Mammary epithelial cell (primary cell): ENCODE data around the gene GNAT1.

Source experiments
- CTCF ChIP-seq, 2 donors: IDR thresholded peaks in 1 of 2; conservative IDR thresholded peaks in 1 of 2; 2 replicates each; pipeline ENCODE4 v1.5.1; 2011 to 2012; ENCODE audit warnings: inconsistent platforms in 2 of 2, low read length in 2 of 2, mild to moderate bottlenecking in 2 of 2, control low read depth in 1 of 2, low read depth in 1 of 2; ENCODE audit not compliant: insufficient read depth in 1 of 2; ENCODE audit errors: extremely low read depth in 1 of 2
- EZH2 ChIP-seq: IDR thresholded peaks from 2 replicates; pipeline ENCODE4 v1.6.1; 2012; ENCODE audit warnings: low read length, inconsistent platforms, borderline replicate concordance

GRCh38 chr3:50202353-50203112 lies 11.1 kb downstream of the GNAT1 start:
- TF ChIP-seq CTCF (conservative IDR thresholded peaks at IDR 0.05 in 1 of 2, IDR thresholded peaks at IDR 0.05 in 1 of 2; ENCODE audit: extremely low read depth in 1 of 2, insufficient read depth in 1 of 2, low read depth in 1 of 2, low read length in 2 of 2) (no peak), EZH2 (no peak)
